HepG2 (cell line): ENCODE data around the gene XIST. TPM values are rescaled to one million over a fixed set of nuclear protein-coding genes. Genes with fewer than 3 reads are reported as not detected.

Experiments used
- ATAC-seq: fragments of 200-7000 bp; cut with Tn5 transposase; 3 replicates; pipeline ENCODE4 v1.9.1; 2020; ENCODE audit warnings: mild to moderate bottlenecking, moderate library complexity
- BruUV-seq: library from RNA; stranded (reverse); fragments of 400-500 nt; replicated peaks from 2 replicates; lab custom pipeline; 2021; lab: Mats Ljungman, UMichigan
- CTCF ChIA-PET: fragments of 300-600 bp; formaldehyde crosslinking; extraction: SDS; loops from one replicate; lab custom pipeline; 2021; ENCODE audit warnings: low total read pairs, inconsistent platforms, low intra/inter-chr PET ratio; lab: Yijun Ruan, JAX
- POLR2A ChIA-PET: fragments of 350-600 bp; sonication (Branson Sonifier 250); formaldehyde crosslinking; loops from one replicate; lab custom pipeline; 2020; ENCODE audit warnings: antibody characterized with exemption, inconsistent platforms; lab: Yijun Ruan, JAX
- DNase-seq: peaks from one replicate; pipeline ENCODE4 v3.0.0-alpha.2; 2015; ENCODE audit warnings: low spot score
- FAIRE-seq: peaks from 3 replicates; lab custom pipeline; 2011; peaks lifted over from hg19 to GRCh38; lab: Jason Lieb, UNC
- H2AFZ ChIP-seq: one replicate; pipeline ENCODE4 v1.6.1; 2011; ENCODE audit warnings: low read length, inconsistent platforms
- H3K27ac ChIP-seq: fragments of 300-600 bp; 3 replicates; pipeline ENCODE4 v1.8.0; 2011; ENCODE audit warnings: mixed run types, mild to moderate bottlenecking, mixed read lengths, low read length, inconsistent platforms; ENCODE audit not compliant: insufficient read depth; ENCODE audit errors: extremely low read length
- H3K27me3 ChIP-seq, 2 experiments: fragments of 200-600 bp in 1 of 2; 2 replicates in 1 of 2; 3 replicates in 1 of 2; pipeline versions ENCODE4 v1.6.0 to v1.8.0; 2011; ENCODE audit warnings: low read length in 2 of 2, mild to moderate bottlenecking in 2 of 2, moderate library complexity in 2 of 2, inconsistent platforms in 1 of 2; ENCODE audit not compliant: insufficient read depth in 2 of 2, control insufficient read depth in 1 of 2
- H3K36me3 ChIP-seq, 2 experiments: fragments of 200-600 bp in 1 of 2; replicated peaks in 1 of 2; 2 replicates in 1 of 2; 3 replicates in 1 of 2; pipeline versions ENCODE4 v1.5.1 to v1.8.0; 2011; ENCODE audit warnings: low read length in 2 of 2, inconsistent platforms in 1 of 2; ENCODE audit not compliant: insufficient read depth in 2 of 2, control insufficient read depth in 1 of 2
- H3K4me1 ChIP-seq: 2 replicates; pipeline ENCODE4 v1.5.1; 2012; ENCODE audit warnings: low read length, inconsistent platforms; ENCODE audit not compliant: insufficient read depth
- H3K4me2 ChIP-seq: 2 replicates; pipeline ENCODE4 v1.6.0; 2011; ENCODE audit warnings: low read depth, low read length, inconsistent platforms
- H3K4me3 ChIP-seq, 3 experiments: fragments of 200-600 bp in 1 of 3; sonication (generic), shearing (Covaris generic) in 1 of 3; replicated peaks in 1 of 3; 2 replicates each; pipeline ENCODE4 v1.5.1; 2011 to 2016; ENCODE audit warnings: low read length in 3 of 3, inconsistent platforms in 2 of 3, low read depth in 2 of 3, mild to moderate bottlenecking in 2 of 3, control low read depth in 1 of 3, mixed read lengths in 1 of 3; ENCODE audit not compliant: insufficient read depth in 1 of 3
- H3K79me2 ChIP-seq: one replicate; pipeline ENCODE4 v1.6.1; 2011; ENCODE audit warnings: low read length, inconsistent platforms; ENCODE audit not compliant: insufficient read depth
- H3K9ac ChIP-seq: 2 replicates; pipeline ENCODE4 v1.6.0; 2011; ENCODE audit warnings: mild to moderate bottlenecking, low read depth, low read length, inconsistent platforms; ENCODE audit not compliant: insufficient read depth
- H3K9me3 ChIP-seq: 2 replicates; pipeline ENCODE4 v1.5.1; 2012; ENCODE audit warnings: mild to moderate bottlenecking, low read length
- H4K20me1 ChIP-seq: 2 replicates; pipeline ENCODE4 v1.6.0; 2011; ENCODE audit warnings: inconsistent platforms, mild to moderate bottlenecking, low read length, moderate library complexity; ENCODE audit not compliant: insufficient read depth
- AHR ChIP-seq: IDR thresholded peaks from 2 replicates; pipeline ENCODE4 v1.6.1; 2018; ENCODE audit warnings: missing genetic modification reagents, missing compliant biosample characterization
- AKAP8 ChIP-seq: sonication (generic); formaldehyde crosslinking; IDR thresholded peaks from 2 replicates; pipeline ENCODE4 v1.5.1; 2020; ENCODE audit warnings: mild to moderate bottlenecking, missing genetic modification reagents
- CENPT ChIP-seq: sonication (generic); formaldehyde crosslinking; IDR thresholded peaks from 2 replicates; pipeline ENCODE4 v1.8.0; 2022; ENCODE audit warnings: low read depth, mild to moderate bottlenecking, moderate library complexity, missing genetic modification reagents
- HBP1 ChIP-seq: IDR thresholded peaks from 2 replicates; pipeline ENCODE4 v1.6.1; 2016; ENCODE audit warnings: low read depth, control low read depth
- SIN3A ChIP-seq: IDR thresholded peaks from 2 replicates; pipeline ENCODE4 v1.6.1; 2011; ENCODE audit warnings: low read depth, mild to moderate bottlenecking, control low read depth, low read length, borderline replicate concordance
- ZBTB14 ChIP-seq: sonication (generic); formaldehyde crosslinking; IDR thresholded peaks from 2 replicates; pipeline ENCODE4 v1.4.0; 2020; ENCODE audit warnings: missing genetic modification reagents
- ZFX ChIP-seq: sonication (generic); formaldehyde crosslinking; IDR thresholded peaks from 2 replicates; pipeline ENCODE4 v1.4.0; 2020; ENCODE audit warnings: mild to moderate bottlenecking, low read depth, missing genetic modification reagents, moderate library complexity
- WGBS: methylation state at CpG from one replicate; pipeline ENCODE4 v1.1.6; 2017; ENCODE audit warnings: low lambda C conversion rate; 5-methylcytosine and 5-hydroxymethylcytosine counted together
- in situ Hi-C: cut with HindIII; loops from 2 replicates; pipeline ENCODE4 v1.10.0; 2017; ENCODE audit warnings: low pct_unique_long_range_greater_than_20kb; ENCODE audit not compliant: extremely low pct_ligation_motif_present
- intact Hi-C: fragments of 100-400 bp; cut with micrococcal nuclease; formaldehyde crosslinking; loops from one replicate; pipeline ENCODE4 v1.10.0; 2022; ENCODE audit not compliant: unreplicated experiment
- polyA plus RNA-seq, 8 experiments: library from polyadenylated mRNA; depleted of rRNA in 3 of 8; stranded (reverse) in 7 of 8; unstranded in 1 of 8; fragments of >200 nt; fragmentation: Illumina TruSeq in 4 of 8; extraction: Trizol in 4 of 8; gene quantifications; 2 replicates each; pipeline versions ENCODE4 v1.2.1 to v1.2.3, GENCODE V29; 2011 to 2016; ENCODE audit warnings: low read depth in 4 of 8, missing spikeins in 1 of 8, mixed read lengths in 1 of 8; ENCODE audit not compliant: insufficient read depth in 1 of 8
- total RNA-seq, 5 experiments: library from RNA; depleted of rRNA; stranded (reverse); fragments of >200 nt; fragmentation: Illumina TruSeq; extraction: Trizol; gene quantifications; 2 replicates each; pipeline ENCODE4 v1.2.3, GENCODE V29; 2016; ENCODE audit warnings: low read depth in 1 of 5

The XIST gene
- total and polyA plus RNA-seq, 2 of the 13 experiments (the other 11 are each of a cell fraction or from before 2014, with no cell fraction given): 0.02 to 0.26 TPM

- TF ChIP-seq AKAP8 (CRISPR knock-in tag) (no peak), HBP1 (CRISPR knock-in tag) (no peak), CENPT (CRISPR knock-in tag) (no peak), ZFX (no peak)
Observed at GRCh38 chrX:73836956-73837477, 15.5 kb downstream of the XIST start (continued).

GRCh38 chrX:73834219-73834618 is 18.3 kb downstream of the XIST start:
- no peak for DNase-seq

More at GRCh38 chrX:73834219-73834618, 18.3 kb downstream of the XIST start:
- Histone ChIP-seq H3K4me1 (no peaks in the 10 kb centered on the region), H3K79me2 (no peaks in the 10 kb centered on the region), H3K36me3 (no peaks in the 10 kb centered on the region), H3K9me3 (no peaks in the 10 kb centered on the region), H3K9ac (no peak overlapping the region), H3K27ac (no peak overlapping the region), H3K27me3 (no peaks in the 10 kb centered on the region), H3K4me2 (no peak overlapping the region), H4K20me1 (no peaks in the 10 kb centered on the region), H3K4me3 (no peak overlapping the region), H2AFZ (no peak overlapping the region)
- FAIRE-seq (no peak), ATAC-seq (no peak)
- in situ Hi-C loops: no loop called here
- intact Hi-C loops: no loop called here
- CTCF ChIA-PET: no interaction called here
- BruUV-seq: no TSS peak
- no peak for TF ChIP-seq SIN3A
- no peak for TF ChIP-seq AHR (CRISPR knock-in tag)
- no peak for TF ChIP-seq ZBTB14
- 33% methylated on average over 3 of the region's 3 CpGs for WGBS
- POLR2A ChIA-PET: no interaction called here
